GM06990 (cell line): ENCODE measurements around the gene TMEM248.
"Not testable (repeated sequence)": the region's sequence is repeated elsewhere in the genome, so short reads cannot be mapped to it uniquely, and the experiment has no call there.

ENCODE experiments used
- DNase-seq: peaks from one replicate; pipeline ENCODE4 v3.0.0-alpha.2; 2011; ENCODE audit not compliant: insufficient read length; ENCODE audit errors: extremely low read depth
- H3K27me3 ChIP-seq: replicated peaks from 2 replicates; pipeline ENCODE4 v1.6.0; 2011; ENCODE audit warnings: low read length; ENCODE audit not compliant: control insufficient read depth, insufficient read depth
- H3K36me3 ChIP-seq: 2 replicates; pipeline ENCODE4 v1.5.1; 2011; ENCODE audit warnings: low read length; ENCODE audit not compliant: control insufficient read depth, insufficient read depth
- H3K4me3 ChIP-seq: replicated peaks from 2 replicates; pipeline ENCODE4 v1.5.1; 2011; ENCODE audit warnings: low read depth, mild to moderate bottlenecking, control low read depth, low read length
- CTCF ChIP-seq: IDR thresholded peaks from 2 replicates; pipeline ENCODE4 v1.5.1; 2011; ENCODE audit warnings: low read length, control low read depth, mild to moderate bottlenecking, inconsistent platforms; ENCODE audit not compliant: insufficient read depth, poor library complexity, severe bottlenecking

Gene TMEM248

GRCh38 chr7:66883716-66884115 is 37.3 kb upstream of the TMEM248 start:
- TF ChIP-seq CTCF, result no peak
- no peak for DNase-seq
- Histone ChIP-seq H3K4me3 (no peak overlapping the region), H3K27me3 (no peaks in the 10 kb centered on the region), H3K36me3 (peaks cover 3% of the 10 kb centered on the region)

- not testable (repeated sequence) for DNase-seq, H3K27me3 ChIP-seq, H3K36me3 ChIP-seq, H3K4me3 ChIP-seq
These were observed 36.5 kb upstream of the TMEM248 start for GRCh38 chr7:66884556-66884955.

- no peaks in the 10 kb centered on the region; the same call in none of the 2 replicates for H3K36me3 ChIP-seq
- no peak for TF ChIP-seq CTCF
- no peak overlapping the region for H3K4me3 ChIP-seq
- H3K27me3 ChIP-seq, result no peaks in the 10 kb centered on the region
- no peak for DNase-seq
These were observed 34.9 kb upstream of the TMEM248 start for GRCh38 chr7:66886152-66886551.

GRCh38 chr7:66888223-66888622 is 32.8 kb upstream of the TMEM248 start:
- H3K4me3 ChIP-seq, H3K36me3 ChIP-seq, H3K27me3 ChIP-seq, DNase-seq: not testable (repeated sequence)

GRCh38 chr7:66894463-66895080 is 26.5 kb upstream of the TMEM248 start:
- Histone ChIP-seq H3K36me3 (peaks cover 10% of the 10 kb centered on the region), H3K4me3 (no peak overlapping the region)
- no peak for DNase-seq

GRCh38 chr7:66896441-66896840 is 24.6 kb upstream of the TMEM248 start:
- H3K27me3 ChIP-seq, result no peaks in the 10 kb centered on the region
- peaks cover 14% of the 10 kb centered on the region for H3K36me3 ChIP-seq
- no peak for DNase-seq
- H3K4me3 ChIP-seq, result no peak overlapping the region
- no peak for TF ChIP-seq CTCF

More at GRCh38 chr7:66894463-66895080, 26.5 kb upstream of the TMEM248 start:
- H3K27me3 ChIP-seq, result no peaks in the 10 kb centered on the region
- TF ChIP-seq CTCF, result peak; percentile 30
